Hypothalamus (tissue), 51 donors: ENCODE results near the gene GGCX.
A peak's percentile ranks its signal among the peaks of the same experiment; 100 is the strongest.
"Not testable (repeated sequence)": the region's sequence is repeated elsewhere in the genome, so short reads cannot be mapped to it uniquely, and the experiment has no call there.

Source experiments
- DNase-seq, 51 donors: peaks; one replicate each; lab custom pipeline; 2025; lab: John Stamatoyannopoulos, UW

GGCX gene

GRCh38 chr2:85595301-85596025, 34.2 kb upstream of the GGCX start, which contains the start of gene RNF181:
TSS of gene RNF181 (plus strand) at chr2:85595745. CDS start at chr2:85595764, 19 bp downstream.
- peak; percentile 69 to 100 (median 97) for DNase-seq

DNA sequence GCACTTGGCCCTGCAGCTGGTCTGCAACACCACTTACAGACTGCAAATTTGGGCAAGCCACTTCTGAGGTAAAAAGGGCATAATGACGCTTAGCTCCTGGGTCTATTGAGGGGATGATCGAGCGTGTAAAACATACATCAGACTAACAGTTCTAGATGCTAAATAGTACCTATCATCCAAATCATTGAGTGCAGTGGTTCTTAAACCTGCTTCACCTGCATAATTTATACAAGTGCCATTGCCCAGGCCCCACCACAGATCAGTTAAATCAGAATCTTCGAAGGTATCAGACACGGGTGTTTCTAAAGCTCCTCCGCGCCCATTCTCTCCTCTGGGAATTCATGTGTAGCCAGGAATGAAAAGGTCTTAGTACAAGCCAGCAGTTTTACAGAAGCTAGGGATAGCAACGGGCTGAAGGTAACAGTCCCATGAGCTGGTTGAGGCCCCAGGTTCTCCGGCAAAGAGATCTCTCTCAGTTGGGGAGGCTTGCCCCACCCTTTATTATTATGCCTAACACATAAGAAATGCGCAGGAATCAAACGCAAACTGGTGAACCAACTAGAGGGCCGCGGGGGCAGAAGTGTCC, 33.5 kb upstream of the GGCX start:
- DNase-seq = no peak

DNA sequence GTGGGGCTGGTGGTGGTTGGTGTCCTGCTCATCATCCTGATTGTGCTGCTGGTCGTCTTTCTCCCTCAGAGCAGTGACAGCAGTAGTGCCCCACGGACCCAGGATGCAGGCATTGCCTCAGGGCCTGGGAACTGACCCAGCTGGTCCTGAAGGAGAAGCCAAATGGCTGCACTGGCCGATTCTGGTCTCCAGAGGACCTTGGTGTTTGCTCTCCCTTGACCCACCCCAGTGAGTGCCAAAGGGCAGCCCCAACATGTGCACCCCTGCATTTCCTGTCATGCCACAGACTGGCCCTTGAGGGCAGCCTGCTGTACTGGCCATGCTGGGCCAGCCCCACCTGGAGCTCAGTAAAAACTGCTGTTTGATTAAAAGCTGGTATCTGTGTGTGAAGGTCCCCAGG, 31.7 kb upstream of the GGCX start:
- DNase-seq = no peak

DNA sequence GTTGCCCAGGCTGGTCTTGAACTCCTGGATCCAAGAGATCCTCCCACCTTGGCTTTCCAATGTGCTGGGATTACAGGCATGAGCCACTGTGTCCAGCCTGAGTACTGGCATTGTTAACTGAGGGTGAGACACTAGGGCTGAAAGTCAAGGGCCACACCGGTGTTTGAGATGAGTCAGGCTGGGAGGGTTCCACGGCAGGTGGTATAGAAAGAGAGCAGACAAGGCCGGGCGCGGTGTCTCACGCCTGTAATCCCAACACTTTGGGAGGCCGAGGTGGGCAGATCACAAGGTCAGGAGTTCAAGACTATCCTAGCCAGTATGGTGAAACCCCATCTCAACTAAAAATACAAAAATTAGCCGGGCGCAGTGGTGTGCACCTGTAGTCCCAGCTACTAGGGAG, 31.0 kb upstream of the GGCX start:
- not testable (repeated sequence) for DNase-seq

DNA sequence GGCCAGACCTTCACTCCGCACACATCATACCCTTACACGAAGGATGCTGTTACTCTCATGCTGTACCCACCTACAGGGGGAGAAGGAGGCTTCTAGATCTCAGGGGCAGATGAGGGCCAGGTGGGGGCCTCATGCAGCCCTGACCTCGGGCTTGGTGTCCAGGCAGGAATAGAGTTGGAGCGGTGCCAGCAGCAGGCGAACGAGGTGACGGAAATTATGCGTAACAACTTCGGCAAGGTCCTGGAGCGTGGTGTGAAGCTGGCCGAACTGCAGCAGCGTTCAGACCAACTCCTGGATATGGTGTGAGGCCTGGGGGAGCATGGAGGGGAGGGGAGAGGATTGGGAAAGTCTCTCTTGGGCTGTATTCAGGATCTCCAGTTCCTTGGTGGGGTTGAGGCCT, 30.3 kb upstream of the GGCX start:
- no peak for DNase-seq

- no peak for DNase-seq
Measured at GRCh38 chr2:85590950-85591349, 29.7 kb upstream of the GGCX start.

- peak in 6 of 51 donors; percentile 14 to 39 (median 23) for DNase-seq
Measured at GRCh38 chr2:85589982-85590791, 28.9 kb upstream of the GGCX start.

DNA sequence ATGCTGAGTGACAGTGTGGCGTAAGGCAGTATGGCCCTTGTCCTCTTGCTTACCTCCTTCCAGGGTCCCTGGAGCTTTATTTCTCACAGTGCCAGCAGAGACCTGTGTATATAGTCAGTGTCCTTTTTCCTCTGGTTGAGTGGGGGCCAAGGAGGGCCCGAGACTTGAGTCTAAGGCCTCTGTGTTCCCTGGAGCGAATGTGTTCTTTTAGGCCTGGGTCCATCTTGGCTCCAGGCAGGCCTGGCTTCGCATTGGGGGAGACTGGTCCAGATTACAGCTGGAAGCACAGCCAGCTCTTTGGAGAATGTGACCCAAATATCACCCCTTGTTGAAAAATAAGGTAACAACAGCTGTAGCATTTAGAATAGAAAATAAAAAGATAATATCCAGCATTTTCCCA, 27.9 kb upstream of the GGCX start:
- DNase-seq = peak in 8 of 51 donors; percentile 13 to 46 (median 28)

DNA sequence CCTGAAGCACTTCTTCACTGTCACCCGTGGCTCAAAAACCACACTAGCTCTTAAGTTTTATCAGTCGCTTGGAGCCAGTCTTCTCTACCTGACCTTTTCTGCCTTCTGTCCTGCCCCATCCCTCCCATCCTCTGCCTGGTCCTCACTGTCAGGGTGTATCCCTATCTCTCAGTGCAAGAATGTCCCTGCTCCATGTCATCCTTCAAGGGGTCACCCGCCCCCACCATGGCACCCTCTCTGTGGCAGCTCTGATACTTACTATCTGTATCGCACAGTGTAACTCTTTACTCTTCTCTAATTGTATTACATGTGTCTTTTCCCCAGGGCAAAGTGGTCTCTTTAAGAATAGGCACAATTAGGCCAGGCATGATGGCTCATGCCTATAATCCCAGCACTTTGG, 27.4 kb upstream of the GGCX start:
- DNase-seq = no peak

GRCh38 chr2:85588236-85588635, 26.9 kb upstream of the GGCX start:
- DNase-seq = no peak

- no peak for DNase-seq
Measured at GRCh38 chr2:85585781-85586105, 24.4 kb upstream of the GGCX start.

DNA sequence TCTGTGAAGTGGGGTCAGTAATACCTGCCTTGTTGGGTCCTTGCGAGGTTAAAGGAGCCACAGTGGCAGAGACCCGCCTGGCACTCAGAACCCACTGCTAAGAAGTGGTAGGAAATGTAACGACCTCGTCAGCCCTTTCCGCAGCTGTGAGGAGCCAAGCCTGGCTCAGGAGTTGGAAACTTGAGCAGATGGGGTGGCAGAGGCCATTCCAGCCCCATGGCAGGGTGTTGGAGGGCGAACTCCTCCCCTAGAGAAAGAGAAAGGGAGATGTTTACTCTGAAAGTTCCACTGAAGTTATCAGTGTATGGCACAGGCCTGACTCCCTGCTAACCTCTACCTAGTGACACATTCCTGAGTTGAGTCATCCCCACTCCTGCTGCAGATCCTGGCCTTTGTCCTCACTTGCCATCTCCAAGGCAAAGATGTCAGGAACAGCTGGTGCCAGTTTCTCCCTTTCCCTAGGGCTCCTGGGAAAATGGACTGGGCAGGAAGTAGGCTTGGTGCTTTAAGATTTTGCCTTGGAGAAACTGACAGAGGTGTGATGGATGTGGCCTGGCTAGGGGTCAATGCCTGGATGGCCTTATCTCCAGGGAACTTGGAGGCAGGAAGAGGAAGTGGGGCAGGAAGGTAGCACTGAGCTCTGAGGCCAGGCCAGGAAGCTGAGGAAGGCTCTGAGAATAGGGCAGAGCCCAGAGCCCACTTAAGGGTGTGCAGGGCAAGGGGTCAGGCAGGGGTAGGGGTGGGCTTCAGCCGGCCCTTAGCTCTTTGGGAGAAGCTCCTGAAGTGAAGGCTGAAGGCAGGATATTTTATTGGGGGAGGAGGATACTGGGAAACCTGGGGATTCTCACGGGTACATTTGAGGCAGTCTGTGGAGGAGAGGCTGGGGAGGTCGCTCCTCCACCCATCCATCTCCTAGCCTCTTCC, 23.8 kb upstream of the GGCX start:
- DNase-seq = no peak

DNA sequence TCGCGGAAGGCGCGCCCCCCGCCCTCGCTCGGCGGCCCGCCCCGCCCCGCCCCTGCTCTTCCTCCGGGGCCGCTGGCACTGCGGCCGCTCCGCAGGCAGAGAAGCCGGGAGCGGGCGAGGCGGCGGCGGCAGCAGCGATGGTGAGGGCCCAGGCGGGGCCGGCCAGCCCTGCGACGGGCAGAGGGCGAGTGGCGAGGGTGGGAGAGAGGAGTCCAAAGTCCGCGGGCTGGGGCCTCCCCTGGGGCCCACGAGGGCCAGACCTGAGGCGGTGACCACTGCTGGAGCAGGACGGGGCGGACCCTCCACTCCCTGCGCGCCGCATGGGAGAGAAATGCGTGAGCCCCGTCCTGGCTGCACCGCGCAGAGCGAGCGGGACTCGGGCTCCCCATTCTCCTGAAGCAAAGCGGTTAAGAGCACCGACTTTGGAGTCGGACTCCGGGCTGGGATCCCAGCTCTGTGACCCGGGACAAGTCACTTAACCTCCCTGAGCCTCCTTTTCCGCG, 23.1 kb upstream of the GGCX start, which contains the start of gene VAMP5:
TSS of gene VAMP5 (plus strand) at position 78 of the 503 bp plus-strand sequence. CDS start at position 138, 60 bp downstream.
- DNase-seq = peak in 8 of 51 donors; percentile 19 to 53 (median 26)

- DNase-seq = no peak
Measured at GRCh38 chr2:85583667-85584353, 22.5 kb upstream of the GGCX start.

GRCh38 chr2:85582492-85582891, 21.2 kb upstream of the GGCX start:
- peak in 7 of 51 donors; percentile 13 to 42 (median 27) for DNase-seq

DNA sequence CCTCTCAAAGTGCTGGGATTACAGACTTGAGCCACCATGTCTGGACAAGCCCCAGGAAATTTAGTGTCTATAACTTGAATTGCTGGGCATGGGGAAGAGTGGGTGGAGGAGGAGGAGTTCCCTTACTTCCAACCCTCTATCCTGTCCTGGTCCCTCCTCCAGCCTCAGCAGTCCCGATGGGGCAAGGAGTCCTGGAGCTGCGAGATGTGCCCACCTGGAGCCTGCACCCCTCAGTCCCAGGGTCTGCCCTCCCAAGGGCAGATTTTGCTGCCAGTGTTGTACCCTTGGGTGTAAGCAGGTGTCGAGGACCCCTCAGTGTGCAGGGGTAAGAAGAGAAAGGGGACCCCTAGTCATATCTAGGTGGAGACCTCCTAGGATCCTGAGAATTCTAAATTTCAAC, 18.9 kb upstream of the GGCX start:
- DNase-seq = no peak

DNA sequence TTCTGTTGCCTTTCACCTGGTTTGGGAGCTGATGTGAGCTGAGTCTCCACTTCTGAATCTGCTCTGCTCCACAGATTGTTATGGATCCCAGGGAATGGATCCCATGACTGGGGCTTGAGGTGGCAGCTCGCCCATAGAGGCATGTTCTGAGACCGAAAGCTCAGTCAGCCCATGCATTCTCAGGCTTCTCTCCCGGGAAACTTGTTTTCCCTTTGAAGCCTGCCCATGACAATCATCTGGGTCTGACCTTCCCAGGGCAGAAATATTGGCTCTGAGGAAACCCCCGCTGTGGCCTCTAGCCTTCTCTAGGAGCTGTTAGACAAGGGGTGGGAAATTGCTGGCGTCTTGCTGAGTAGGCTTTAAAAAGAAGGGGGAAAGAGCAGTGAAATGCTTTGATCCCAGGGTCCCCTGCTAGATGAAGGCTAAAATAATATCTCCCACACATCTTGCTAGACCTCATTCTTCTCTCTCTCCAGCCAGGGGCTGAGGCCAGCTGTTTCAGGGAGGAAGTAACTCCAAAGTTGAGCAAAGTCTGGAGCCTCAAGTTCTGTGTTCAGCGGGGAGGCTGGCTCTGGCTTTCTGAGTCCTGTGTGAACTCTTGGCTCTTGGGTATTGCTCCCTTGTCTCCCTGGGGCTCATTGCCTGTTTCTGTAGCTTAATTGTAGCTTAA, 18.1 kb upstream of the GGCX start:
- peak in 1 of 51 donors; percentile 24 for DNase-seq

GRCh38 chr2:85578243-85579180, 17.2 kb upstream of the GGCX start:
- peak in 6 of 51 donors; percentile 15 to 31 (median 20) for DNase-seq
